OCI-LY1 (cell line): ENCODE measurements around the gene ADGRB2.

ENCODE experiments used
- CTCF ChIP-seq: fragments of 200-600 bp; sonication (generic), shearing (Covaris generic); IDR thresholded peaks from 2 replicates; pipeline ENCODE4 v1.5.1; 2017; ENCODE audit warnings: mild to moderate bottlenecking, antibody characterized with exemption, low read length, moderate library complexity, mixed read lengths
- EZH2 ChIP-seq: fragments of 200-600 bp; sonication (generic), shearing (Covaris generic); IDR thresholded peaks from 2 replicates; pipeline ENCODE4 v1.8.0; 2017; ENCODE audit warnings: borderline replicate concordance, mixed run types, mild to moderate bottlenecking, antibody characterized with exemption, low read length, moderate library complexity, mixed read lengths

GRCh38 chr1:31755197-31755611 lies 8.9 kb downstream of the ADGRB2 start:
- TF ChIP-seq CTCF (no peak), EZH2 (no peak)
